LNCaP clone FGC (cell line): Measurements from ENCODE around the gene CD9.

ENCODE experiments used
- DNase-seq: peaks from one replicate; pipeline ENCODE4 v3.0.0-alpha.2; 2011; ENCODE audit warnings: low read depth
- H3K4me3 ChIP-seq: 2 replicates; pipeline ENCODE4 v1.5.1; 2011; ENCODE audit warnings: mild to moderate bottlenecking, low read depth, low read length, control low read depth
- TF ChIP-seq, protein P1 (sequence below): IDR thresholded peaks from 2 replicates; pipeline ENCODE4 v1.5.1; 2012; ENCODE audit warnings: mild to moderate bottlenecking; ENCODE audit not compliant: control insufficient read depth, insufficient read depth; ENCODE audit errors: extremely low read depth

CD9 gene

DNA sequence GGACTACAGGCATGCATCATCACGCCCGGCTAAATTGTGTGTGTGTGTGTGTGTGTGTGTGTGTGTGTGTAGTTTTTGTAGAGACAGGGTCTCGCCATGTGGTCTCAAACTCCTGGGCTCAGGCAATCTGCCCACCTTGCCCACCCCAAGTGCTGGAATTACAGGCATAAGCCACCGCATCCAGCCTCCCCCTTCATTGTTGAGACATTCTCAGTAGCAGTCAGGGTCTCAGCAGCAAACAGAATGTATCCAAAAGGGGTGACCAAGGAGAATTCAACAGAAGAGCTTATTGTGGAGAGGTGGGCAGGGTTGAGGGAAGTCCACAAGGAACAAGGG is 73.0 kb downstream of the CD9 start:
- H3K4me3 ChIP-seq, result no peak overlapping the region
- TF ChIP-seq, protein P1, sequence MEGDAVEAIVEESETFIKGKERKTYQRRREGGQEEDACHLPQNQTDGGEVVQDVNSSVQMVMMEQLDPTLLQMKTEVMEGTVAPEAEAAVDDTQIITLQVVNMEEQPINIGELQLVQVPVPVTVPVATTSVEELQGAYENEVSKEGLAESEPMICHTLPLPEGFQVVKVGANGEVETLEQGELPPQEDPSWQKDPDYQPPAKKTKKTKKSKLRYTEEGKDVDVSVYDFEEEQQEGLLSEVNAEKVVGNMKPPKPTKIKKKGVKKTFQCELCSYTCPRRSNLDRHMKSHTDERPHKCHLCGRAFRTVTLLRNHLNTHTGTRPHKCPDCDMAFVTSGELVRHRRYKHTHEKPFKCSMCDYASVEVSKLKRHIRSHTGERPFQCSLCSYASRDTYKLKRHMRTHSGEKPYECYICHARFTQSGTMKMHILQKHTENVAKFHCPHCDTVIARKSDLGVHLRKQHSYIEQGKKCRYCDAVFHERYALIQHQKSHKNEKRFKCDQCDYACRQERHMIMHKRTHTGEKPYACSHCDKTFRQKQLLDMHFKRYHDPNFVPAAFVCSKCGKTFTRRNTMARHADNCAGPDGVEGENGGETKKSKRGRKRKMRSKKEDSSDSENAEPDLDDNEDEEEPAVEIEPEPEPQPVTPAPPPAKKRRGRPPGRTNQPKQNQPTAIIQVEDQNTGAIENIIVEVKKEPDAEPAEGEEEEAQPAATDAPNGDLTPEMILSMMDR, result no peak
- DNase-seq, result no peak

- no peak for DNase-seq
- H3K4me3 ChIP-seq, result no peak overlapping the region
- TF ChIP-seq, protein P1, result no peak
These were observed 73.5 kb downstream of the CD9 start for GRCh38 chr12:6273541-6274230.

DNA sequence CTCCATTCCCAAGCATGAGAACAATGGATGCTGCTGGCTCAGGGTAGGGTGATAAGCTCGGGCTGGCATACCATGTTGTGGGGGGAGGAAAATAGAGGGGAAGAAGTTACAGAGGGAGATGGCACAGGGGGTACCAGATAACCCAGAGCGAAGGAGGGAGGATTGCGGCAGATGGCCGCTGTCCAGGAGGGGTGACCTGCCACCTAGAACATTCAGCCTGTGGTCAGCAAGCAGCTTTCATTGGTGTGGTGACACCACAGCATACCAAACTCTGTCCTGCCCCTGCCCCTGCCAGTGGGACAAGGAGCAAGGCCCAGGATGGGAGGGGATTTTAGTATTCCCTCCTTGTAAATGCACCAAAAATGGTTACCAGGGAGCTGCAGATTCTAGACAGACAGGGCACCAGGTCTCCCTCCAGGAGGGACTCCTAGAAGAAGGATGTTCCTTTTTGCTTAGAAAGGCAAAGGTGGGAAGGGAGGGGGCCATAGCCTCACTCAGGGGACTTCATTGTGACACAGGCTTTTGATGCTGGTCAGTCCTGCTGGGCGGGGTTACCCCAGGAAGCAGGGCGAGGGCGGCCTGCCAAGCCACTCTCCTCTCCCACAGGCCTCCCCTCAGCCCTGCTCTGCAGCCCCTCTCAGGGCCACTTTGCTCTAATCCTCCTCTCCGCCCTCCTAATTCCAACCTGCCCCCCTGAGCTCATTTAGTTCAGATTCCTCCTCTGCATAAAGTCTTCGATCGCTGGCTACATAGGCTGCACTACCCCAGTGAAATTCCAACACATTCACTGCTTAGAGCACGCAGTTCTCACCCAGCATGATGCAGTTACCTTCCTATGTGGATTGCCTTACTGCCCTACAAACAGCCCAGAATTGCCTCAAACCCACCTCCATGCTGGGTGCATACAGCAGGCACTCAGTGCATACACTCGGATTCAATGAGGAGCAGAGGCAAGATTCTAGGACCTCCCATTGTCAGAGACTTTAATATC is 74.3 kb downstream of the CD9 start:
- no peak for DNase-seq

GRCh38 chr12:6275928-6276887 is 76.0 kb downstream of the CD9 start:
- no peak overlapping the region for H3K4me3 ChIP-seq
- DNase-seq, result no peak
- TF ChIP-seq, protein P1, result no peak

More for the DNA sequence above, 74.3 kb downstream of the CD9 start:
- TF ChIP-seq, protein P1, result no peak
- no peak overlapping the region for H3K4me3 ChIP-seq

- DNase-seq, result peak; percentile 62
- H3K4me3 ChIP-seq, result no peak overlapping the region
- TF ChIP-seq, protein P1, result peak; percentile 51
These were observed 76.9 kb downstream of the CD9 start for GRCh38 chr12:6276956-6277620.

DNA sequence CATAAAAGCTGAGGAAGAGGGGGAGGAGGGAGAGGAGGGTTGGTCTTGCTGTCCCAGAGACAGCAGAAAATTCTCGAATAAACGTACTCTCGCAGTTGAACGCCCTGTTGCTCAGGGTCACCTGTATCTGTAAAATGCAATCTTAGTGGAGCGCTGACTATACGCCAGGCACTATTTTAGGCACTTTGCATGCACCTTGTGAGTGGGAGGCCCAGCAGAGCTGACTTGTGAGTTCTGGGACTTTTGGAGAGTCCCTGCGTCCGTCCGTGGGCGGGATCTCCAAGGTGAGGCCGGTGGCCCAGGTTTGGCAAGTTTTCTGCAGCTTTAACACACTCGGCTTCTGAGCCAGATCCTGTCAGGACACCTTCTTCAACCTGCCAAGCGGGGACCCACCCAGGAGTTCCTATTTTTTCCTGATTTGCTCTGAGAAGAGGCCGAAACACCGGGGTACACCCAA is 77.8 kb downstream of the CD9 start:
- TF ChIP-seq, protein P1, result no peak
- peak; percentile 88 for DNase-seq
- peak overlapping the region; percentile 56 for H3K4me3 ChIP-seq
